Suppressor macrophage (primary cell): ENCODE results near the gene DUS1L.

ENCODE experiments used
- DNase-seq, 4 experiments: peaks; one replicate each; pipeline ENCODE4 v3.0.0-alpha.2; 2020 to 2022

The DUS1L gene

DNA sequence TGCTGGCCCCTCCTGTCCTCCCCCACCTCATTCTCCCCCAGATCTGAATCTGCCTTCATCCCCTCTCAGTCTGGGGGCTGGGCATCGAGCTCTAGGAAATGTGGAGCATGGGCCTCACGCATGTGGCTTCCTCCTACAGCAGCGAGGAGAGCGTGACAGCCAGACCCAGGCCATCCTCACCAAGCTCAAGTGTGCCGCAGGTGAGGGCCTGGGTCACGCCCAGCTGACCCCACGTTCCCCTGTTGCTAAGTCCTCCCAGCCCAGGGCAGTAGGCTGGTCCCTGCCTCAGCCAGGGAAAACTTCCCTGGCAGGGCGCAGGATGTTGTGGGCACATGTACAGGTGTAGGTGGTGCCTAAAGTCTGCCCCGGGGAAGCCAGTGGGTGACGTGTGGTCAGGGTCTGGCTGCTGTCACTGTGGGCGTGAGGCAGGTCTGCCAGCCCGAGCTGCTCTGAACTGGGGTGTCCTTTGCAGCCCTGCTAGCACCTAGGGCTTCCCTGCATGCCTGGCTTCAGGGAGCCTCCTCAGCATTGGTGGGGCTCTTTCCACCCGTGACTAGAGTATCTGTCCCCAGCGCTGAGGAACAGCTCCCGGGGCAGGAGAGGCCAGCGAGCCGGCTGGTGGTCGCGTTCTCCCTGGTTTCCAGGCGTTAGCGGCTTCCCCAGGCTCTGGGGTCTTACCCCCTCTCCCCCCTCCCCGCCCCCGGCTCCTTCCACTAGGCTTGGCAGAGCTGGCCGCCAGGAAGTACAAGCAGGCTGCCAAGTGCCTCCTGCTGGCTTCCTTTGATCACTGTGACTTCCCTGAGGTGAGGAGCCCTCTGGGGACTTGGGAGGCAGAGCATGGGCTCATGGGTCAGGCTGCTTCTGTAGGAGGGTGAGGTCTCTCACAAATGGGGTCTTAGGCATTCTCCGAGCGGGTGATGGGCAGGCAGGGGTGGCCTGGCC is 10.3 kb downstream of the DUS1L start:
- no peak for DNase-seq

DNA sequence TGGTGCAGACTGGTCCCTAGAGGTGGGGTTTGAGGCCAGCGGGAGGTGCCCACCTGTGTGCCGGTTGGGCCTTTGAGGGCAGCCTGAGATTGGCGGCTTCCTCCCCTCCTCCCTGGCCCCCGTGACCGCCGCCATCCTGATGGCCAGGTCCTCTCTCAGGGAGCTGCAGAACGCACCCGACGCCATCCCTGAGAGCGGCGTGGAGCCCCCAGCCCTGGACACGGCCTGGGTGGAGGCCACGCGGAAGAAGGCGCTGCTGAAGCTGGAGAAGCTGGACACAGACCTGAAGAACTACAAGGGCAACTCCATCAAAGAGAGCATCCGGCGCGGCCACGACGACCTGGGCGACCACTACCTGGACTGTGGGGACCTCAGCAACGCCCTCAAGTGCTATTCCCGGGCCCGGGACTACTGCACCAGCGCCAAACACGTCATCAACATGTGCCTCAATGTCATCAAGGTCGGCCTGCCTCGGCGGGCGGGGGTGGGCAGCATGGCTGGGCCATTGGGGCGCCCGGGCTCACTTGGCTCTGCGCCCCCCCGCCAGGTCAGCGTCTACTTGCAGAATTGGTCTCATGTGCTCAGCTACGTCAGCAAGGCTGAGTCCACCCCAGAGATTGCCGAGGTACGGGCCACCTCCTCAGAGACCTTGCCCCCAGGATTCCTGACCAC is 11.1 kb downstream of the DUS1L start:
- no peak for DNase-seq

DNA sequence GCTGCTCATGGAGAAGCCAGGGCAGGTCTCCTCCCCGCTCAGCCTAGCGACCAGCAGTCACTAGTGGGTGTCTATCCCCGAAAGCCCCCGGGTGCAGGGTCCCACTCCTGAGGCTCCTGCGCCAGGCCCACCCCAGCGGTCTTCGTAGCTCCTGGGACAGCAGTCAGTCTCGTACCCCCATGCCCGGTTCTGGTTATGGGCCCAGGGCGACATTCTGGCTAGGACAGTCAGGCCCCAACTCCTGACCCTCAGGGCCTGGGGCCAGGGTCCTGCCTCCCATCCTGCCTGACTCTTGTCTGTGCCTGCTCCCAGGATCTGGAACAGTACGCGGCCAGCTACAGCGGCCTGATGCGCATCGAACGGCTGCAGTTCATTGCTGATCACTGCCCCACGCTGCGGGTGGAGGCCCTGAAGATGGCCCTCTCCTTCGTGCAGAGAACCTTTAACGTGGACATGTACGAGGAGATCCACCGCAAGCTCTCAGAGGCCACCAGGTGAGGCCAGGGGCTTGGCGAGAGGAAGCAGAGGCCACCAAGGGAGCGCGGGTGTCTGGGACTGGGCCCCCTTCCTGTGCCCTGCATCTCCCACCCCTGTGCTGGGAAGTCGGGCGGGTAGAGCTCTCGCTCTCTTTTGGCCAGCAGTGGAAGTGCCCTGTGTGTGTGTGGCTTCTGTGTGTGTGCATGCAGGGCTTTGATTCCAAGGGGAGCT is 11.9 kb downstream of the DUS1L start:
- DNase-seq = no peak

DNA sequence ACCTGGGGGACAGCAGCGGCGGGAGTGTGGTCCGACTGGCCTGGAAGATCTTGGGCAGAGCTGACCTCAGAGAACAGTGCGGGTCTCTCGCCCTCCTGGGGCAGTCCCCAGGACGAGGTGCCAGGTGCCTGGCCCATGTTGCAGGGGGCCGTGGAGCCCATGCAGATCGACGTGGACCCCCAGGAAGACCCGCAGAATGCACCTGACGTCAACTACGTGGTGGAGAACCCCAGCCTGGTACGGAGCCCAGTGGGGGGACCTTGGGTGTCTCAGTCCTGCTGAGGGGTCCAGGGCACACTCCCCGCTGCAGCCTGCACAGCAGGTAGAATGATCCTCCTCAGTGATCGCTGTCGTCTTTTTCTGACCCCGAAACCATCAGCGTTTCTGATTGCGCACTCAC is 12.5 kb downstream of the DUS1L start:
- no peak for DNase-seq

DNA sequence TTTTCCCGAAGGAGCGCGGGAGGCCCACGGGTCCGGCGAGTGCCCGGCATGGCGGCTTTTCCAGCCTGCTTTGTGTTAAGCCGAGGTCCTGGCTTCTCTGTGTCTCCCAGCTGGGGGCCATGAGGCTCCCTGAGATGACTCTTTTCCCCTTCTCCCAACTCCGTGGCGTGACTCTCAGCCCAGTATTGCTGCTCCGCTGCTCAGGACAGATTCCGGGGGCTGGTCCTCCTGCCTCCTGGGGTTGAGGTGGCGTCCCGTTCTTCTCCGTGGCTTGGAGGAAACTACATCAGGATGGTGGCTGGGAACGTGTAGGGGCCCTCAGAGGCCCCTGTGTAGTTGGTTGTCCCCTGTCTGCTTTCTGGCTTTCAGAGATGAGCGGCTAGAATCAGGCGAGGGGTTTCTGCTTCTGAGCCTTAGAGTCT is 13.0 kb downstream of the DUS1L start:
- no peak for DNase-seq

DNA sequence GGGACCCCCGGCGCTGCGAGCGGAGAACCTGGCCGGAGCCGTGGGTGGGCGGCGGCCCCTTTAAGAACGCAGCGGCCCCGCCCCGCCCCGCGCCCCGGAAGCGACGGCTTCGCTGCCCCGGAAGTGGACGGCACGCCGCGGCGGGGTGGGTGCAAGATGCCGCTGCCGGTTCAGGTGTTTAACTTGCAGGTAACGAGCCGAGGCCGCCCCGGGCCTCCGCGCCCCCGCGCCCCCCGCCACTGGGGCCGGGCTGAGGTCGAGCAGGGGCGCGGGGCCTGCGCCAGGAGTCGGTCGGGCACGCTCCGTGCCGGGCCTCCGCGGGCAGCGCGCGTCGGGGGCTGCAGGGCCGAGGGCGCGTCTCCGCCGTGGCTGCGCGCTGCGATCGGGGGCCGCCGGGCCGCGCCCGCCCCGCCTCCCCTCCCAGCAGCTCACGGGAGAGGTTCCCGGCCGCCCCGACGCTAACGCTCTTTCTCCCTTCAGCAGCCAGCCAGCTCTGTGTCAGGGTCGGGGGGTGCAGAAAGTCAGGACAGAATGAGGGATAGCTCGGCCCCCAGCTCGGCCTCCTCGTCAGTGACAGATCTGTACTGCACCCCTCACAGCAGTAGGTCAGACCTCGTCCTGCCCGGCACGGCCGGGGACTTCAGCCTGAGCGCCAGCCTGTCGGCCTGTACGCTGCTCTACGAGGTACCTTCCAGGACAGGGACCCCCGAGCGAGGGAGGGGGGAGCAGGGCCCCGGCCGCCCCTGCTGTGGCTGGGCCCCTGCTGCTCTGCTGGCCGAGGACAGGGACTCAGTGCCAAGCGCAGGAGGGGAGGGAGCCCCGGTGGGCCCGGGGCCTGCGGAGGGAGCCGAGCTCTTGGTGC is 13.6 kb downstream of the DUS1L start, which contains the start of the genes GPS1 and RFNG:
Gene GPS1, plus strand, starts transcription at position 123 of the 862 bp plus-strand sequence. Its CDS starts 34 bp downstream, at position 157.
Gene RFNG, minus strand, starts transcription at position 36 of the 862 bp plus-strand sequence. CDS start 45 bp downstream, outside the sequence.
- peak; percentile 68 to 92 (median 81) for DNase-seq

DNA sequence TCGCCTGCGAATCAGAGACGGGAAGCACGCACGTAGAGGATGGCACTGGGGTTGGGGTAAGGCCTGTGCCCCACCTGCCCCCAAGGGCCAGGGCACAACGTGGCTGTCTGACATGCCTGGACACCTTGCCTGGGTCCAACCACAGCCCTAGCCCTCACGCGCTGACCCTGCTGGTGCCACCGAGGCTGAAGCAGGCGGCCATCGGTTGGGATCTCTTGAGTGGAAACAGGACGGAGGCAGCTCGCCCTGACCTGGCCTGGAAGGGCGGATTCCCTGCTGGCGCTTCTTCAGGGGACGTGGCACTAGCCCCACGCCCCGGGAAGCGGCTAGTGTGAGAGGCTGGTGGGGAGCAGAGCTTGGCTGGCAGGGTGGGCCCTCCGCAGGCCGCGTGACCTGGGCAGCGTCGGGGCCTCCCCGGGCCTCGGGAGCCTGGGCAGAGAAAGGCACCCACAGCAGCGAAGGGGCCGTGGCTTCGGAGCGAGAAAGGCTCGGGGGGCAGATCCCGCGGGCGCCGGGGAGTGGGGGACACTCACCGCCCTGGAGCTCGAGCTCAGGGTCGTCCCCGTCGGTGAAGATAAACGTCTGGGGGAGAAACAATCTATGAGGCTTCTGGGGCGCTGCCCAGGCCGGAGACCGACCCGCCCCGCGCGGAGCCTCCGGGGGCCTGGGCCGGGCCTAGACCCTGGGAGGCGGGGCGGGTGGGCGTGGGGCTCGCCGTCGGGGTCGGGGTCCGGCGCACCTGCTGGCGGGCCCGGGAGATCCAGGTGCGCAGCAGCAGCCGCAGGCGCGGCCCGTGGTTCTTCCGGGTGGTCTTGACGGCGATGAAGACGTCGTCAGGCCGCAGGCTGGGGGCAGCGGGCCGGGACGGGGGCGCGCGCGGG is 14.6 kb downstream of the DUS1L start:
- peak in 1 of 4 experiments; percentile 25 for DNase-seq

DNA sequence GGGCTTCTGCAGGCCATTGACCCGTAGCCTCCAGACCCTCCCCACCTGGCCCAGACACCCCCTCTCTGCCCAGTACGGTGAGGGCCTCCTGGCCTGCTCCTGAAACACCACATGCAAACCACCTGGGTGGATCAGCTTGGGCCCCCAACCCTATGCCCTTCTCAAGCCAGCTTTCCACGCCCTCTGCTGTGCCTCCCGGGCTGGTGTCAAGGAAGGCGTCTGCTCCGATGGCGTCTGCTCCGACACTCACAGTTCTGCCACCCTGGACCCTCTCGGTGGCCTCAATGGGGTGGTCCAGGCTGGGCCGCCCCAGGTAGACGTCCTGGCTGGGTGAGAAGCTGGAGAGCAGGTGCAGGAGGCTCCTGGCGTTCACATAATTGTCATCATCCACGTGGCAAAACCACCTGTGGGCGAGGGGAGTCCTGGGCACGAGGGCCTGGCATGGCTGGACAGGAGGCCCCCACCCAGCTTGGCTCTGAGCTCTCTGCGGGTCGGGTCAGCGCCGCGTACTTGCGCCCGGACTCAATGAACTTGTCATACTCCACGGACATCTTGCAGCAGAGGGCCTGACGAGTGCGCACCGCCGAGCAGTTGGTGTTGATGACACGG is 15.3 kb downstream of the DUS1L start:
- no peak for DNase-seq

DNA sequence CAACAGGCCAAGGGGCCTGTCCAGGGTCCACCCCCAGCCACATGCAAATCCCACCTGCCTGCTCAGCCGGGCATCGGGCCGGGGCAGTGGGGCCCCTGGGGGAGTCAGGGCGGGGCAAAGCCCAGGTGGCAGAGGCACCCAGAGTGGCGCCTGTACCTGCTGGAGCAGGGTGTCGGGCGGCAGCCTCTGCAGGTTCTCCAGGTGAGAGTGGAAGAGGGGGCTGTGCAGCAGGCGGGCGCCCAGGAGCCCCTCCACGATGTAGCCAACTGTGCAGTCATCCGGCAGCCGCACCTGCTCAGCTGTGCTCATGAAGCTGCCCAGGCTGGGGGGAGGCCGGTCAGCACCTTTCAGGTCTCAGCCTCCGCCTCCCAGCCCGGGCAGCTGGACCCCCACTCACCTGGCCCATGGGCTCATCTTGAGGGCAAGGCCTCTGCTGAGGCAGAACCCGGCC is 16.1 kb downstream of the DUS1L start:
- no peak for DNase-seq

DNA sequence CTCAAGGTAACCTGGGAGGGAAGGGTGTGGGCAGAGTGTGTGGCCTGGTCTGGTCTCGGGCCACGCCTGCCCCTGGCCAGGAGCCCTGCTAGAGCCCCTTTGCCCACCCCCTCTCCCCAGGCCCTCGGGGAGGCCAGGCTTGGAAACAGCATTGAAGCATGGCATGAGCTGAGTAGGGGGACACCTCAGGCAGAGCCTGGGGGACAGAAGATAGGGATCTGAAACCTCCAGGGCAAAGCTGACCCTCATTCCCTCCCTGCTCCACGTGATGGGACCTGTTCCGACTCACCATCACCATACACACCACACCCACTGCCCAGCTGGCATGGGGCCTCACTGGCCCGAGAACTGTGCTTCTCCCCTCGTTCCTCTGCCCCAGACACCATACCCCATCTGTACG is 16.5 kb downstream of the DUS1L start:
- DNase-seq = no peak

DNA sequence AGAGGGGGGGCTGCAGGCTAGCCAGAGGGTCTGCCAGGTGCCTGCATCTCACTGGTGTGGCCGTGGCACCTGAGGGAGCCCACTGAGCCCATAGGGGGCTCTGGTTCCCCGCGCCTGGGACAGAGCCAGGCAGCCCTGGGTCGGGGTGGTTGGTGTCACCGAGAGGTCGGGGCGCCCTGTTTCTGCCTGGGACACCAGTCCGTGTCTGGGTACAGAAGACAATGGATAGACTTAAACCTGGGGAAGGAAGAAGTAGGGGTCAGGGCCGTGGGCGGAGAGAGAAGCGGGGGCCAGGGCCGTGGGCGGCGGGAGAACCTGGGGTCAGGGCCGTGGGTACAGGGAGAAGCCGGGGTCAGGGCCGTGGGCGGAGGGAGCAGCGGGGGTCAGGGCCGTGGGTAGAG is 17.0 kb downstream of the DUS1L start:
- DNase-seq = no peak

DNA sequence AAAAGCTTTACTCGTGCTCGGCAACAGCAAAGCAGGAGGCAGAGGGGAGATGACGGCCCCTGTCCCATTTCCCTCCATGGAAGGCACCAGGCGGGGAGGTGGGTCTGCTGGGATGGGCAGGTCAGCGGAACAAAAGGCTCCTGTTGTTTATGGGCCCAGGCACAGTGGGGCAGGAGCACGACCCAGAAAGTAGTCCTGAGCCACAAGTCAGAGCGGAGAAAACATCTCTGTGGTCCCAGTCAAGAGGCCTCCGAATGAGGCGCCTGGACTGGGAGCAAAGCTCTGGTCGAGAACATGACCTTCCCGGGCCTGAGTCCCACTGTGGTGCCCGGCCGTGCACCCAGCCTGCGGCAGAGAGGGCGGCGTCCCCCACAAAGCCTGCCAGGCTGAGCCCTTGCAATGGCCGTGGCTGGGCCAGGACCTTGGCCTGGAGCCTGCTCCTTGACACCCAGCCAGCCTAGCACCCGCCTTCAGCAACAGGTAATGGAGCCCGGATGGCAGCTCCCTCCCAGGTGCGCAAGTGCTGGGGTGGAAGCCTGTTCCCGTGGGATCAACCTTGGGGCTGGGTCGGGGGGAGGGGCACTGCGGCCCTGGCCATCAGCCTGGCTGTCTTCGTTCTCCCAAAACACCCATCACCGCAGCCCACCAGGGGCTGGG is 17.6 kb downstream of the DUS1L start:
- no peak for DNase-seq

DNA sequence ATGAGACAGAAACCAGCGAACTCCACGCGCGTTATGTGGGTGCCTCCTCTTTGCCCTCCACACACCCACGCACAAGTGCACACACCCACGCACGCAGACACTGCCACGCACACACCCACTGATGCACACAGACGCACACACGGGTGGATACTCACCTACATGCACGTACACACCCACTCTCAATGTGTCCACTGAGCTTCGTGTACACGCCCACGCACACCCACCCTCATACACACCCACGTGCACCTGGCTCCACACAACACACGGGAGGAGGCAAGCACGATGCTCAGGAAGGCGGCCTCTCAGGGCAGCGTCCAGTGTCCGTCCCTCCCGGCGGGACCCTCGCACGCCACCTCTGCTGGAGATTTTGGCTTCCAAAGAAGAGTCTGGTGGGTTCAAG is 18.2 kb downstream of the DUS1L start:
- DNase-seq = no peak

DNA sequence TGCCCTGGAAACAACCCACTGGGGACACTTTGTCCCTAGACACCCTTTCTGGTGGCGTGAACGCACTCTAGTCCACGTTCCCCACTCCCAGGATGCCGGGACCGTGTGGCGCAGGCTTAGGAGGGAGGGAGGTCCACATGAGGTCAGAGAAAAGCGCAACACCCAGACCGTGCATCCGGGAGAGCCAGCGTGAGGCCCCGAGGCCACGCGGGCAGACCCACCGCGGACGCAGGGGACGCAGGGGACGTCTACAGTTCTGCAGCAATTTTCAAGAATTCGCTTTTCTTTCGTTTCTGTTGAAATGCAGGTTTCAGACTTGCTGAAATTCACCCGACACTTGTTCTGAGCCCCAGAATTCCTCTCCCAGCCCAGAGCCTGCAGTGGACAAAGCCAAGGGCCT is 18.7 kb downstream of the DUS1L start:
- no peak for DNase-seq

DNA sequence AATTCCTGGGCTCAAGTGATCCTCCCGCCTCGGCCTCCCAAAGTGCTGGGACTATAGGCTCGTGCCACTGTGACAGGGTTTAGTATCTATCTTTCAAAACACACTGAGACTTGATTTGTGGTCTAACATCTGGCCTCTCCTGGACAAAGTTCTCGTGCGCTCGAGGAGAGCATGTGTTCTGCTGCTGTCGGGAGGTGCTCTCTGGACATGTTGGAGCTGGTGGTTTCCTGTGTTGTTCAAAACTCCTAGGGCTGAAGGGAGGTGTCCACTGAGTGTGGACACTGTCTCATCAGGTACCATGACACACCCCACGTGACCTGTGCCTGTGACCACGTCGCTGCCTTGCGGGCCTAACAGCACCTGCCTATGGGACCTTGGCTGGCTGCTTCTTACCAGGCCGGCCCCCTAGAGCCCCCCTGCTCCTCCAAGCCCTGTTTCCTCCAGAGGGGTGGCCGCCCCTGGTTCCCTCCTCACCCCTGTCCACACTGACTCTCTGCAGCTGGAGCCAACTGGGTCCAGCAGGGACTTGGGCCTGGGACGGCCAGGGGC is 19.6 kb downstream of the DUS1L start:
- no peak for DNase-seq

DNA sequence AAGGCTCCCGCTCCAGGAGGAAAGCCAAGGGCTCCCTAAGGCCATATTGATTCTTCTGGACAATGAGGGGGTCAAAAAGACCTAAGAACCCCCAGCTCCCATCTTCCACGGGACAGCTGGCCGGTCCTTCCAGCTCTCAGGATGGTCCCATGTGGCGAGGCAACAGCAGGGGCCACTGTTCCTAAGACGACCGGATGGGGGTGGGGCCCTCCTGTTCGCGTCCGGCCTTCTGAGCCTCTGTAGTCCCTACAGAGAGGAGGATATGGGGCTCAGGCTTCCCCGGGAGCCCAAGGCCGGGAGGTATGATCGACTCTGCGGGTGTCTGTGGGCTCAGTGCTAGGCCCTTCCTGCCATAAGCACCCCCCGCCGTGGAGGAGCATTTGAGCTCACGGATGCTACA is 22.1 kb downstream of the DUS1L start:
- DNase-seq = no peak

DNA sequence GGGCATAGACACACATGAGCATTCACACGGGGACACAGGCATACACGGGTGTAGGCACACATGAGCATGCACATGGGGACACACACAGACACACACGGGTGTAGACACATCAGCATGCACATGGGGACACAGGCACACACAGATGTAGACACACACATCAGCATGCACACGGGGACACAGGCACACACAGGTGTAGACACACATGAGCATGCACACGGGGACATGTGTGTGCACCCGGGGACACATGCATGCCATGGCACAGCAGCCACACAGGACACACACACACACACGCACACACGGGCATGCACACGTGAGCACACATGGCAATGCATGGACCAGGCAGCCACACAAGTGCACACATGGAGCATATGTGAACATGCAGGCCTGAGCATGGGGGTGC is 23.0 kb downstream of the DUS1L start:
- DNase-seq = no peak

DNA sequence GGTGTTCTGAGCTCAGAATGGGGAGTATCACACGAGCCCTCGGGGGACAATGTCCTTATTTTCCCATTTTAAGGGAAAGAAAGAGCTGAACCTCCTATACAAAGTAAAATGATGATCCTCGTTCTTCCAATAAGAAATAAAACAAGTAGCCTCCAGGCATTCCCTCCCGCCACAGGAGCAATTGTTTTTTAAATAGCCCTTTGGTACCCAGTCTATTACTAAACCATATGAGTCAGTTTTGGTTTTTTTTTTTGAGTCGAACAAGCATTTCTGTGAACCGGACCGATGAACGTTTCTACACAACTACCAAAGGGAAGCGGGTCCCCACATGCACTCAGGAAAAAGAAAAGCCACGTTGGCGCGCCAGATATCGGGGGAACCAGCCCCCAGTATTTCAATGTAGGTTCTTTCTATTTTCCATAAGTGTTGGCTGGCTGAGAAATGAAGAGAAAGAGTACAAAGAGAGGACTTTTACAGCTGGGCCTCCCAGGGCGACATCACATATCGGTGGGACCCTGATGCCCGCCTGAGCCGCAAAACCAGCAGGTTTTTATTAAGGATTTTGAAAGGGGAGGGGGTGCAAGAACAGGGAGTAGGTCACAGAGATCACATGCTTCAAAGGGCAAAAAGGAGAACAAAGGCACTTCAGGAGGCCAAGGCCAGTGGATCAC is 24.3 kb downstream of the DUS1L start:
- peak; percentile 11 to 56 (median 38) for DNase-seq

DNA sequence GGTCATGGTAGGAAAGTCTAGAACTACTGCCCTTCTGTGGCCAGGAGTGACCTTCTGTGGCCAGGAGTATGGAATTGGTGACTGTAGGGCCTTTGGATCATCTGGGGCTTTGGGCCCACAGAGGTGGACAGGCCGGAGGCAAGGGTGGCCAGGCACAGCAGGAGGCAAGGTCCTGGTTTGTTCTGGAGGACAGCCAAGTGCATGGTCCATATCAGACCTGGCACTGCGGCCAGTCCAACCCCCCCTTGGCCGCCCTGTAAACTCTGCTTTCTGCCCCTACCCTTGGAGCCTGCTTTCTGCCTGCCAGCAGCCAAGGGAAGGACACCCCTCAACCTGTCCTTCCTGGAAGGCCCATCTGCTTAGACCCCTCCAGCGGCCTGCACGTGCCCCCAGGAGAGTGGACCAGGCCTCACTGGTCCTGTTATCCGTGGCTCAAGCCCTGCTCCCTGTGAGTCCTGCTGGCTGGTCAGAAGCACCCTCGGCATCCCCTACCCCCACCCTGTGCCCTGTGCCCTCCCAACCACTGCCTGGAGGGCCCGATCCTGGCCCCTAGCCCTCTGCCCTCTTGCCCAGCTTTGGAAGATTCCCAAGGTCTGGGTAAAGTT is 25.8 kb downstream of the DUS1L start:
- no peak for DNase-seq
